ENCODE measurements around the gene AGRN. TPM values are rescaled to one million over a fixed set of nuclear protein-coding genes. Genes with fewer than 3 reads are reported as not detected.
"Not testable (repeated sequence)": the region's sequence is repeated elsewhere in the genome, so short reads cannot be mapped to it uniquely, and the experiment has no call there.

AGRN gene
- total RNA-seq, 1 donor from 2014 or later: 1,083 TPM

DNA sequence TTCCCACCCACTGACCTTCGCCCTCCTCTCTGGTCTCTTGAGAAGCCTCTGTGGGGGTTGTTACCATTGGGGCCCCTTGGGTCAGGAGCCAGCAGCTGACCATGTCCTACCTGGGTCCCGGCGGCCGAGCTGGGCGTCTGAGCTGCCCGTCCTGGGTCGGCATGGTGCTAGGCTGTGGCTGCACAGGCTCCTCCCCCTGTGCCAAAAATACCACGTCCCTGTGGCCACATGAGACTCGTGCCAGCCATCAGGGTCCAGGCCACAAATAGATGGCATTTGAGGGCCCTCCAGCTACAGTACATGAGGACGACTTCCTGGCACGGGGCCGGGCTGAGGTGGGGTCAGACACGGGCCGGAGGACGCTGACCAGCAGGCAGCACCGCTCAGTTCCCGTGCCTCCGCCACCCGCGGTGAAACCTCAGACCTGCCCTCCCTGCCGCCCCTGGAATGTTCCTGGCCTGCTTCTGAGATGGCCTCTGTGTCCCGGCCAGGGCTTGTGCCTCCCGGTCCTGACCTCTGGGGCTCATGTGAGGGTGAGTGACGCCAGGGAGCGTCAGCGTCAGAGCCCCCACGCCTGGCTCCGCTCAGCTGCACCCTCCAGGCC is 37.9 kb upstream of the AGRN start, which contains the start of gene PERM1:
Gene PERM1, minus strand, starts transcription at position 139 of the 604 bp plus-strand sequence. CDS start 1,064 bp downstream, outside the sequence.
- no peak for DNase-seq (ENCODE audit: low read depth)

DNA sequence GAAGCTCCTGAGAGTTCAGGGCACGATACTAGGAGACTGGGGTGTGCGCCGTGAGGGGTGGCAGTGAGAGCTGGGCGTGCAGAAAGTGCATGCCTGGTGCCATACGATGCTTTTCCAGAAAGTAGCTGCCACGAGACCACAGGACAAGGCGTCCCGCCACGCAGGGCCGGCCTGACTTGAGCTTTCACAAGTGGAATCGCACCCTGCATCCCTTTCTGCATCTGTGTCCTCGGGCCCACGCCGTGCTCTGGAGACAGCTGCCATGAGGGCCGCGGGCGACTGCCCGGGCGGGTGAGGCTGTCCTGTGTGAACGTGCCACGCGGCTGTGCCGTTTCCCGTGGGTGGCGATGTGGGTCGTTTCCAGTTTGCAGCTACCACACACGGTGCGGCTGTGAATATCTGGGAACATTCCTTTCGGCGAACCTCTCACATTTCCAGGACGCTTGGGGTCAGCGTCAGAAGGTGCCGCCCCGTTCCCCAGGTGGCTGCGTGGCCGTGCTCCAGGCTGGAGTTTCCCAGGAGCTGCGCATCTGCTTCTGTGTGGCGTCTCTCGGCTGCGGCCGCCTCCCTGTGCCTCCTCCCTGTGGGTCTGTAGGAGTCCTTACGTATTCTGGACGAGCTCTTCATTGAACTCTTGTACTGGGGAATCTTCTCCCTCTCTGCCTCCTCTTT is 37.0 kb upstream of the AGRN start:
- no peak for DNase-seq (ENCODE audit: low read depth)

DNA sequence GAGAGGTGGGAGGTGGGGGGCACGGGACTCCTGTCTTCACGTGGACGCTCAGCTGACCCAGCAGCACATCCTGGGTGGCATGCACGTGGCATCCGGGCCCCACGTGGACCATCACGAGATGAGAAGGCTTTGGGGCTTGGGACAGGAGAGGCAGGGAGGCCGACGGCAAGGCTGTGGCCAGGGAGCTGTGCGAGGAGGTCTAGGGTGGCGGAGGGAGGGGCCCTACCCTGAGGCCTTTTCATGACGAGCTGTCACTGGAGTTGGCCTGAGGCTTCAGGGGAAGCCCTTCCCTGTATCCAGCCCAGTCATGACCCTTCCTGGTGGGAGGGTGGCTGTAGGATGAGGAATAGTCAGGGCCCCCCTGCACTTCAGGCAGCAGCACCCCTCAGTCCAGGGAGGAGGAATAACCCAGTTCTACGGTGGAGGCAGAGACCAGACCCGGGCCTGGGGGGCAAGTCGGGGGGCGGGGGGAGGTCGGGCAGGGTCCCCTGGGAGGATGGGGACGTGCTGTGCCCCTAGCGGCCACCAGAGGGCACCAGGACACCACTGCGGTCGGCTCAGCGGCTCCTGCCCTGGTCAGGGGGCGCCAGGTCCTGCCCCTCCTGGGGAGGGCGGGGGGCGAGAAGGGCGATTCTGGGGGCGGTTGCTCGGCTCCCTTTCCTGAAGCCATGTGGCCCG is 36.0 kb upstream of the AGRN start:
- DNase-seq (ENCODE audit: low read depth): no peak

DNA sequence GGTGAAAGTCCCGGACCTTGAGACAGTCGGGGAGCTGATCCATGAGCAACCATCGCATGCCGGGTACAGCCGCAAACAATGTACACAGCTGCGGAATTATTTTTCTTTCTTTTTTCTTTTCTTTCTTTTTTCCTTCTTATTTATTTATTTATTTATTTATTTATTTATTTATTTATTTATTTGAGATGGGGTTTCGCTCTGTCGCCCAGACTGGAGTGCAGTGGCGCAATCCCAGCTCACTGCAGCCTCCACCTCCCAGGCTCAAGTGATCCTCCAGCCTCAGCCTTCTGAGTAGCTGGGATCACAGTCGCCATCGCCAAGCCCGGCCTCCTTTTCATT is 35.5 kb upstream of the AGRN start:
- DNase-seq (ENCODE audit: low read depth): no peak

DNA sequence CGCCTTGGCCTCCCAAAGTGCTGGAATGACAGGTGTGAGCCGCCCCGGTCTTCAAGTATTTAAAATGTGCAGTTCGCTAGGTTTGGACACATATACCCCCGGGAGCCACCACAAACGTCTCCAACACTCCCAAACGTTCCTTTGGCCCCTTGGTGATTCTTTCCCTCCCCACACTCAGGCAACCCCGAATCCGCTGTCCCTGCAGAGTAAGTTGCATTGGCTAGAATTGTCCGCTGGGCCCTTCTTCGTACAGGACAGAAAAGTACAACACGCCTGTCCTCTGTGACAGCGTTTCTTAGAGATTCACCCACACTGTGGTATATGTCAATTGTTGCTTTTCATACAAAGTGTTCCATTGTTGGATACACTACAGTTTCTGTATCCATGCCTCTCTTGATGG is 34.8 kb upstream of the AGRN start:
- DNase-seq (ENCODE audit: low read depth): no peak

DNA sequence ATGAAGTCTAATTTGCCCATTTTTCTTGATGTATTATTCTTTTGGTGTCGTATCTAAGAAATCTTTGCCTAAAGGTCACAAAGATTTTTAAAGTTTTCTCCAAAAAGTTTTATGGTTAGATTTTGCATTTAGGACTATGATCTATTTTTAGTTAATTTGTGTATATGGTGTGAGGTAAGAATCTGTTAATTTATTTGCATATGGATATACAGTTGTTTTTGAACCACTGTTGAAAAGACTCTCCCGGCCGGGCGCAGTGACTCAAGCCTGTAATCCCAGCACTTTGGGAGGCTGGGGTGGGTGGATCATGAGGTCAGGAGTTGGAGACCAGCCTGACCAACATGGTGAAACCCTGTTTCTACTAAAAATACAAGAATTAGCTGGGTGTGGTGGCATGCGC is 31.9 kb upstream of the AGRN start:
- DNase-seq (ENCODE audit: low read depth): not testable (repeated sequence)

DNA sequence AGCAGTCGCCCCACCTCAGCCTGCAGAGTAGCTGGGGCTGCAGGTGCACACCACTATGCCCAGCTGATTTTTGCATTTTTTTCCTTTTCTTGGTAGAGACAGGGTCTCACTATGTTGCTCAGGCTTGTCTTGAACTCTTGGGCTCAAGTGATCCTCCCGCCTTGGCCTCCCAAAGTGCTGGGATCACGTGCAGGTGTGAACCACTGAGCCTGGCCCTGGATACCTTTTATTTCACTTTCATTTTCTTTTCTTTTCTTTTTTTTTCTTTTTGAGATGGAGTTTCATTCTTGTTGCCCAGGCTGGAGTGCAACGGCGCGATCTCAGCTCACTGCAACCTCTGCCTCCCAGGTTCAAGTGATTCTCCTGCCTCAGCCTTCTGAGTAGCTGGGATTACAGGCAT is 28.6 kb upstream of the AGRN start:
- not testable (repeated sequence) for DNase-seq (ENCODE audit: low read depth)

DNA sequence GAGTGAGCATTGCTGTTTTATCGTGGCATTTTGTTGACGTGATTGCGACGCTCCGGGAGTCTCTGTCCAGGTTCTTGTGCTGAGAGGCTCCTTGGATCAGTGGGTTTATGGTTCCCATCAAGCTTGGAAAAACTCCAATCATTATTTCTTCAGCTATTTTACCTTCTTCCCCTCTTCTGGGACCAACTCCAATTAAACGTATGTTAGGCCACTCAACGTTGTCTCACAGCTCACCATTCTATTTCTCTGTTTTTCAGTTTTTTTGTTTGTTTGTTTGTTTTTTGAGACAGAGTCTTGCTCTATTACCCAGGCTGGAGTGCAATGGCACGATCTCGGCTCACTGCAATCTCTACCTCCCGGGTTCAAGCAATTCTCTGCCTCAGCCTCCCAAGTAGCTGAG is 28.0 kb upstream of the AGRN start:
- no peak for DNase-seq (ENCODE audit: low read depth)

DNA sequence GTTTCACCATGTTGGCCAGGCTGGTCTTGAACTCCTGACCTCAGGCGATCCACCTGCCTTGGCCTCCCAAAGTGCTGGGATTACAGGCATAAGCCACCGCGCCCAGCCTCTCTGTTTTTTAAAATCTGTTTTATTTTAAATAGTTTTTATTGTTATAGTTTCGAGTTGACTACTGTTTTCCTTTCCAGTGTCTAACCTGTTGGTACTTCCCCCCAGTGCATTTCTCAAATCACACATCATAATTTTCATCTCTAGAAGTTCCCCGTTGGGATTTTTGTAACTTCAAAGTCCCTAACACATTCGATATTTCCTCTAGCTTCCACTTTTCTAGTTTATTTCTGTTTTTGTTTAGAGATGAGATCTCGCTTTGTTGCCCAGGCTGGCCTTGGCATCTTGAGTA is 27.6 kb upstream of the AGRN start:
- DNase-seq (ENCODE audit: low read depth): no peak

DNA sequence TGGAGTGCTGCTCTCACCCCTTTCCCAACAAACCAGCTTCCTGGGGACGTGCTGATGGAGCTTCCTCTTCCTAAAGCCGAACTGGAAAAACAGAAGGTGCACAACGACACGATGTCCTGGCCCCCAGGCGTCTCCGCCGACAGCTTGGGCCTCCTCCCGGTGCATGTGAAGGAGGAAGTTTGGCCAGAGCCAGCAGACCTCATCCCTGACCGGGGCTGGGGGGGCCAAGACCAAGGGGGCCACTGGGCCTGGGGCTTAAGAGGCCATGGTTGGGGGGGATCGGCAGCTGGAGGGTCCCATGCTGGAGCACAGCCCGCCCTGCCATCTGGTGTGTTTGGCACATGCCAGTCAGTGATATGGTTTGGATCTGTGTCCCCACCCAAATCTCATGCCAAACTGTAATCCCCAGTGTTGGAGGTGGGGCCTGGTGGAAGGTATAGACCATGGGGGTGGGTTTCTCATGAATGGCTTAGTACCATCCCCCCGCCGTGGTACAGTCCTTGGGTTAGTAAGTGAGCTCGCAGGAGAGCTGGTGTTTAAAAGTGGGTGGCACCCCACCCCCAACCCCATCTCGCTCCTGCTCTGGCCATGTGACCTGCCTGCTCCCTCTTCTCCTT is 26.4 kb upstream of the AGRN start:
- DNase-seq (ENCODE audit: low read depth): no peak

DNA sequence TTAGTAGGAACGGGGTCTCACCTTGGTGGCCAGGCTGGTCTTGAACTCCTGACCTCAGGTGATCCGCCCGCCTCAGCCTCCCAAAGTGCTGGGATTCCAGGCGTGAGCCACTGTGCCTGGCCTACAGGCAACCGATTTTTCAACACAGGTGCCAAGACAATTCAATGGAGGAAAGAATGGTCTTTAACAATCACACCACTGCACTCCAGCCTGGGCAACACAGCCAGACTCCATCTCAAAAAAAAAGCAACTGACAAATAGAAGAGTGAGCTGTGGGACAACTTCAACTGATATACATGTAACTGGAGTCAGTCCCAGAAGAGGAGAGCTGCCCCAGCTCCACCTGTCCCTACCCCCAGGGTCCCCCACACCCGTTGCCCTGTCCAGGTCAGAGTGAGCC is 25.4 kb upstream of the AGRN start:
- not testable (repeated sequence) for DNase-seq (ENCODE audit: low read depth)

DNA sequence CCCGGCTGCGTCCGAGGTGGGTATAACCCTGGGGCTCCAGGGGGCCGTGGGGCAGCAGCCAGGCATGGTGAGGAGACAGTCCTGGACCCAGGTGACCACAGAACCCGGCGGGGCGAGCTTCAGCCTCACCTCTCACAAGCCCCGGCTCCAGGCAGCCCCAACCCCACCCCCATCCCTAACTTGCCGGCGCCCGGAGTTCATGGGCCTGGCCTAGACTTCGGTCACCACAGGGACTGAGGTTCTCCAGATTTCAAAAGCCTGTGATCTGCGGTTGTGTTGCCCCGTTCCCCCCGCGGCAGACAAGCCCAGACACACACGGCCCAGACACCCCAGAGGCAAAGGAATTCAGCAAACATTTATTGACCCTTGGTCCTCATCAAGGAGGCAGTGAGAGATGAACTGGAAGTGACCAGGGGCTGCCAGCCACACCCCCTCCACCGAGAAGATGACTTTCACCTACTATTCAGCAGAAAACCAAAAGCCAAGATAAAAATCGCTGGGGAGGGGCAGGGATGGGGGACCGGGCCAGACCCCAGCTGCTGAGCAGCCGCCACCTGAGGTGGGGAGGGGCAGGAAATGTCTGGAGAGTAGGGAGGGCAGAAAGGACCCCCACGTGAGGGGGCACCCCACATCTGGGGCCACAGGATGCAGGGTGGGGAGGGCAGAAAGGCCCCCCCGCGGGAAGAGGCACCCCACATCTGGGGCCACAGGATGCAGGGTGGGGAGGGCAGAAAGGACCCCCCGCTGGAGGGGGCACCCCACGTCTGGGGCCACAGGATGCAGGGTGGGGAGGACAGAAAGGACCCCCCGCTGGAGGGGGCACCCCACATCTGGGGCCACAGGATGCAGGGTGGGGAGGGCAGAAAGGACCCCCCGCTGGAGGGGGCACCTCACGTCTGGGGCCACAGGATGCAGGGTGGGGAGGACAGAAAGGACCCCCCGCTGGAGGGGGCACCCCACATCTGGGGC is 24.0 kb upstream of the AGRN start:
- DNase-seq (ENCODE audit: low read depth): peak; percentile 23

DNA sequence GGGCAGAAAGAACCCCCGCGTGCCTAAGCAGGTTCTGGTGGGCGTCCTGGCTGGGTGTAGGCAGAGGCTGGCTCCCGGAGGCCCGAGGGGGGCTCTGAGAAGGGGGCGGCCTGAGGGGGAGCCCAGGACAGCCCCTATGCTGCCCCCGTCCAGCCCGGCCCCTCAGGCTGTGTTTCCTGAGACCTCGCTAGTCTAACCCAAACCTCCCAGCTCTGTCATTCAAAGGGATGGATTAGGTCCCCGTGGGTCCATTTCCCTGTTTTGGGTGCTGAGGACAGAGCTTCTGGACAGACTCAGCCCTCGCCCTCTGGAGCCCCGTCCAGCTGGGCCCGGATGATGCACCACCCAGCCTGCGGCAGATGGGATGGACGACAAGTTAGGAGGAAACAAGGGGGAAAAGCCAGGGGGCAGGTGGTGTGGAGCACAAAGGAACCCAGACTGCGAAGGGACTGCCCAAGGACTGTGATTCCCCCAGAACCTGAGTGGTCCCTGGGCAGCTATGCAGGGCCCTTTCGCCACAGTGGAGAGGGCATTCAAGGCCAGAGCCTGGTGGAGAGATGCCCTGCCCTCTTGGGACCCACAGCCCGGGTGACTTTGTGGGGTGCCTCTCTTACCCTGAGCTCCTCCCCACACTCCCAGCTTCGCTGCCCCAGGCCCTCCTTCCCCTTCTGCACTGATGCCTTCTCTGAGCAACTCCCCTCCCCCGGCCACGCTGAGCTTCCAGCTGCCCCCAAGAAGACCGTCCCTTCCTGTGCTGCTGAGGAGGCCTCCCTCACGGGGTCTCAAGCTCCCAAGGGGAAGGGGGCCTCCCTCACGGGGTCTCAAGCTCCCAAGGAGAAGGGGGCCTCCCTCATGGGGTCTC is 22.8 kb upstream of the AGRN start:
- no peak for DNase-seq (ENCODE audit: low read depth)

DNA sequence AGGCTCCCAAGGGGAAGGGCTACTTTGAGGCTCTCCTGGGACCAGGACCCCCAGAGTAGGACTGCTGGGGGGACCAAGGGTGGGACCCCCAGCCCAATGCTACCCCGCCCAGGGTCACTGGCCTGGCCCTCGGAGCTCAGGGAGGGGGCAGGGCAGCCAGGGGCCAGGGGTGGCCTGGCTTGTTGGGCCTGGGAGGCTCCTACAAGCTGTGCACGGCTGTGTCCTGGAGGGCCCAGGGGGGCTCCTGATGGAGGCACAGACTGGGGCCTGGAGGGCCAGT is 22.3 kb upstream of the AGRN start:
- DNase-seq (ENCODE audit: low read depth): no peak

DNA sequence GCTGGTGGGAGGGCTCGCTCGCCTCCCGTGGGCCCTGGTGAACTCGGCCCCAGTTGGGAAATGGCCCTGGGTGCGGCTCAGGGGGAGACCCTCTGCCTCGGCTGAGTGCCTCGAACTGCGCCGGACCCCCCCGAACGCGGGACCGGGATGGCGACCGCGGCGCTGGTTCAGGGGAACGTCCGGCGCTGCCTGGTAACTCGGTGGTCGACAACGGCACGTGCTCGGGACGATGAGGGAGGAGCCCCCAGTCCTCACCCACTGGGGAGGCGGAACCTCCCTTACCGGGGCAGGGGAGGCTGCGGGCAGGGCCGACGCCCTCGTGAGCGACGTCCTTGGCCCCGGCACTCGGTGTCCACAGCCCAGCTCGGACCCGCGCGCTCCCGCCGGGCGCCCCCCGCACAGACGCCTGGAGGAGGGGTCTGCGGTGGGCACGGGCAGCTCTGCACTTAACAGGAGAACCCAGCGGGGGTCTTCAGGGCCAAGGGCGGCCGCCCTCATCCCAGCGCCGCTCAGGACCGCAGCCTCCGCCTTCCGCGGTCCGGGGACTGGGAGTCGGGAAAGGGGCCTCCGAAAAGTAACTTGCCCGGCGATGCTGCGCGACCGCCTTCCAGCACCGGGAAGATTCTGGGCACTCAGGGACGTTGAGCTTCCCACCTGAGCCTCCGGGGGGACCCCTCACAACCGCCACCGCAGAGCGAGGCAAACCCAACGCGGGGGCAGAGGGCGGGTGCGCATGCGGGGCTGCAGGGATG is 21.8 kb upstream of the AGRN start:
- no peak for DNase-seq (ENCODE audit: low read depth)

DNA sequence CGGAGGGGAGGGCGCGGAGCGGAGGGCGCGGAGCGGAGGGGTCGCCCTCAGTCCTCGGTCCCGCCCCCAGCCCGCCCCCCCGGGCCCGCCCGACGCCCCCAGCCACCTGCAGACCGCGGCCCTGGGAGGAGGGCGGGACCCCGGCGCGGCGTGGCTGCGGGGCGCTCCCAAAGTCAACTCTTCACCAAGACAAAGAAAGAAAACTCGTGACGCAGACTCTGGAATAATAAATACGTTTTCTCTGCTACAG is 21.2 kb upstream of the AGRN start:
- DNase-seq (ENCODE audit: low read depth): no peak

DNA sequence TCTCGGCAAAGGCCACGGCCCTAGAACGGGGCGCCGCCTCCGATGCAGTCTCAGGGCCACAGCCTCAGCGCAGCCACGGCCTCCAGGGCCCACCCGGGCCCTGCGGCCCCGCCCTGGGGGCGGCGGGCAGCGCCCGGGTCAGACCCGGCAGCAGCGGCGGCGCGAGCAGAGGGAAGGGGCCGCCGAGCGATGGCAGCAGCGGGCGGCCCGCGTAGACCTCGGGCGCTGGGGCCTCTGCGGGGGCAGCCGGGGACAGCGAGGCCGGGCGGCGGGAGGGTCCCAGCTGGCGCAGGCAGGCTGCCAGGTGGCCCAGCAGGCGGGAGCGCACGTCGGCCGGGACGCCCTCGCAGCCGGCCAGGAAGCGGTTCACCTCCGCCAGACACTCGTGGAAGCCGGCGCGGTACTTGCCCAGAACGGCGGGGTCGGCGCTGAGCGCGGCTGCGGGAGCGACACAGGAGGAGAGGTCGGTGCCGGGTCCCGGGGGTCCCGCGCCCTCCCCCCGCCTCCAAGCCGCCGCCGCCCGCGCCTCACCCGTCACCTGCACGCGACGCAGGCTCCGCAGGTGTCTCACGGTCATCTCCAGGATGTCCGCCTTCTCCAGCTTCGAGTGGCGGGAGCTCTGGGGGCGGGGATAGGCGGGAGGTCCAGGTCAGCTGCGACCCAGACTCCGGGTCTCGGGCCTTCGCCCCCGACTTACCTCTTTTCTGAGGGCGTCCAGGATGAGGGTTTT is 20.8 kb upstream of the AGRN start:
- no peak for DNase-seq (ENCODE audit: low read depth)

DNA sequence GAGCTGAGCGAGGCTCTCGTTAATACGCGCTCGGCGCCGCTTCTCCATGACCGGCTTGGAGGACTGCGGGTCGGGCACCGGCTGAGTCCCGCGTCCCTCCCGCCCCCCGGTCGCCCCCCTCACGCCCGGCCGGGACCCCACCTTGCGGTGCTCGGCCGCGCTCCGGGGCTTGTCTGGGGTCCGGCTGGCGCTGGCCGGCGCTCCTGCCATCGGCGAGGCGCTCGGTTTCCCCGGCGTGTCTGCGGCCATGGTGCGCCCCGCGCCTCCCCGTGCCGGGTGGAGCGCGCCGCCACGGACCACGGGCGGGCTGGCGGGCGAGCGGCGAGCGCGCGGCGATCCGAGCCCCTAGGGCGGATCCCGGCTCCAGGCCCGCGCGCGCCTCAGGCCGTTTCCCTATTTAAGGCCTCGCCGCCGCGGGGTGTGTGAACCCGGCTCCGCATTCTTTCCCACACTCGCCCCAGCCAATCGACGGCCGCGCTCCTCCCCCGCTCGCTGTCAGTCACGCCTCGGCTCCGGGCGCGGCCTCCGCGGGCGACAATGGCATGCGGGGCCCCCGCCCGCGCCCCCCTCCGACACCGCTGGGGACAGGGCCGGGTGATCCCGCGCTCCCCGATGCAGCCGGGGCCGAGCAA is 20.1 kb upstream of the AGRN start, which contains the start of gene HES4:
Gene HES4, minus strand, starts transcription at position 373 of the 632 bp plus-strand sequence. Its CDS starts 124 bp downstream, at position 249.
- DNase-seq (ENCODE audit: low read depth): peak; percentile 72

DNA sequence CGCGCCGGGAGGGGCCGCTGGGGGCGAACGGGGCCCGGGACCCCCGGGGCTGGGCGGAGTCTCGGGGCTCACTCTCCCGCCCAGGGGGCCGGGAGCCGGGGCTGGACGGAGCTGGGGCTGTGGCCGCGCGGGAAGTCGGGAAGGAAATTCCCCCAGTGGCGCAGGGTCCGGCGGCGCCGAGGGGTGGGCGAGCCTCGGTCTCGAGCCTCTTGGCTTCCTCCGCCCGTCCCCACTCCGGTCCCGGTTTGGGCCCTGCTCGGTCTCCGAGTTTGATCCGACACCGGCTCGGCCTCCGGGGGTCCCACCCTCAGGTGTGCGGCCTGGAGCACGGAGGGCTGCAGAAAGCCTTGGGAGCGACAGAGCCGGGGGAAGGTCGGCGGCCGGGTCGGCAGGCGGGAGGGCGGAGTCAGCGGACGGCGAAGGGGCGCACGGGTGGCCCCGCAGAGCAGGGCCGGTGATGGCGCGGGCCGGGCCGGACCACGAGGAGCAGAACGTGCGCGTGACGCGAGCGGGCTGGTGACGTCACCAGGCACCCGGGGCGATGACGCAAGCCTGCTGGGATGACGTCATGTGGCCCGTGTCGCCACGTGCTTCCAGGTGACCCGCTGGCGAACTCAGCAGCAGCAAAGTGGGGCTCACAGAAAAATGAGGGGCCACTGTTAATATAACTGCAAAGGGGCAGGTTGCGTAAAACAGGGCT is 19.4 kb upstream of the AGRN start:
- DNase-seq (ENCODE audit: low read depth): peak; percentile 41

All from renal cortical epithelial cell (primary cell).